Heart right ventricle (tissue), 16 donors: ENCODE data around the gene ODR4. TPM values are rescaled to one million over a fixed set of nuclear protein-coding genes. Genes with fewer than 3 reads are reported as not detected.

Source experiments
- ATAC-seq, 8 donors: fragments of 200-7000 bp; cut with Tn5 transposase; one replicate each; pipeline ENCODE4 v1.9.1; 2020; ENCODE audit warnings: mild to moderate bottlenecking in 8 of 8, moderate library complexity in 8 of 8, moderate number of reproducible peaks in 1 of 8
- DNase-seq, 2 donors: peaks; one replicate each; pipeline ENCODE4 v3.0.0-alpha.2; 2020
- H3K27ac ChIP-seq, 10 donors: fragments of 200-600 bp; sonication (generic) in 2 of 10; one replicate each; pipeline versions ENCODE4 v1.5.0 to v1.8.0; 2020 to 2022; ENCODE audit warnings: mild to moderate bottlenecking in 3 of 10
- H3K27me3 ChIP-seq, 7 donors: fragments of 200-600 bp; one replicate each; pipeline ENCODE4 v1.8.0; 2021 to 2022; ENCODE audit warnings: mild to moderate bottlenecking in 2 of 7
- H3K36me3 ChIP-seq, 9 donors: fragments of 200-600 bp; sonication (generic) in 1 of 9; one replicate each; pipeline versions ENCODE4 v1.5.0 to v1.8.0; 2020 to 2022; ENCODE audit warnings: mild to moderate bottlenecking in 2 of 9
- H3K4me1 ChIP-seq, 9 donors: fragments of 200-600 bp; sonication (generic) in 1 of 9; one replicate each; pipeline versions ENCODE4 v1.5.0 to v1.8.0; 2020 to 2022; ENCODE audit warnings: mild to moderate bottlenecking in 4 of 9
- H3K4me3 ChIP-seq, 10 donors: fragments of 200-600 bp; sonication (generic) in 2 of 10; one replicate each; pipeline versions ENCODE4 v1.5.0 to v1.8.0; 2020 to 2022; ENCODE audit warnings: mild to moderate bottlenecking in 7 of 10, moderate library complexity in 2 of 10
- H3K9me3 ChIP-seq, 11 donors: fragments of 200-600 bp in 10 of 11; sonication (generic) in 2 of 11; one replicate each; pipeline versions ENCODE4 v1.5.0 to v1.8.0; 2013 to 2022; ENCODE audit warnings: mild to moderate bottlenecking in 2 of 11, control low read depth in 1 of 11, moderate library complexity in 1 of 11
- WGBS, 2 donors: extraction: QIAGEN DNeasy Blood & Tissue Kit; methylation state at CpG; one replicate each; pipeline ENCODE4 v1.1.7; 2013; ENCODE audit warnings: inconsistent platforms in 1 of 2; 5-methylcytosine and 5-hydroxymethylcytosine counted together
- intact Hi-C, 10 donors: fragments of 100-400 bp; cut with DNase I; formaldehyde crosslinking; loops; one replicate each; pipeline versions ENCODE4 v1.11.1 to v1.14.2; 2022
- polyA plus RNA-seq, 2 donors: library from polyadenylated mRNA; stranded (reverse); fragments of 200-250 nt; gene quantifications; one replicate each; pipeline ENCODE4 v1.2.3, GENCODE V29; 2013
- total RNA-seq, 10 donors: library from RNA; stranded (reverse); fragmentation: NEBNext Ultra II Directional in 3 of 10; extraction: Animal tissue kit (Norgen Biotek cat#: 25700) in 3 of 10; gene quantifications; one replicate each; pipeline versions ENCODE4 v1.2.1 to v1.2.4, GENCODE V29; 2021 to 2023
- TF ChIP-seq, protein P1 (sequence below), 9 donors: fragments of 200-600 bp; sonication (generic) in 2 of 9; IDR thresholded peaks; one replicate each; pipeline versions ENCODE4 v1.5.0 to v1.8.0; 2021 to 2022; ENCODE audit warnings: antibody characterized with exemption in 9 of 9, mild to moderate bottlenecking in 5 of 9, moderate library complexity in 1 of 9
- donor health status: Arrhythmogenic right ventricular cardiomyopathy.
- donor health status: ischemic (EF 13 %, LVEDD 7.1; RV severe dilation, severe dysfunction).
- donor health status: healthy with polysubstance abuse.
- donor health status: DM: no; HTN: yes; CAD: no.
- donor health status: DM: no; HTN: no; CAD: no.
- donor health status: ischemic (EF 25% LVEDD 6.9; RV normal size, moderate dysfunction).
- donor health status: ischemic (EF 25% LVEDD 5.7; RV mildly dilated, moderate dysfunction).
- donor health status: healthy.
- donor health status: DM: yes; HTN: yes; CAD: no.
- donor health status: Ischemic cardiomyopathy.
- donor health status: ischemic (EF 35%, LVEDD 5.7; RV mildly dilated, moderate dysfunction).
- donor health status: nonischemic (EF 11% LVEDD 7.7; RV severe dilation, severe dysfunction).
- donor health status: DM: yes; HTN: yes; CAD: no.
- donor health status: PGD.
- donor health status: ischemic (EF 29% LVEDD 5.4; RV normal size, mild dysfunction).
- donor health status: nonischemic (EF 23%, LVEDD 6.1; RV moderate dilation, normal function).

Gene ODR4
- total and polyA plus RNA-seq, 12 donors, result 9.4 to 19.0 (median 11.1) TPM

DNA sequence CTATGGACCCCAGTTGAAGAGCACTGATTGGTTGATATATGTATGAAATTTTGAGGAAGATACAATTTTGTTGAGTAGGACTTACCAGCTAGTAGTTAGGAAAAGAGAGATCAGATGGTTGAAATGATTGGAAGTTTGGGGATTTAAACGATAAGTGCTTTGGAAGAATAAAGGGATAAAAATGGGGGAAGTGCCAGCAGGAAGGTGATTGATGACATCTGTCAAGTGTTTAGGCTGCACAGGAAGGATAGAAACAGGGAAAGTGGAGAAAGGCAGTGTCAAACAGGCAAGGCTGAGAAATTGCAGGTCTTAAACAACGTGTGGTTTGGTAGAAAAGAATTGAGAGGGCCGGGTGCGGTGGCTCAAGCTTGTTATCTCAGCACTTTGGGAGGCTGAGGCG is 62.9 kb downstream of the ODR4 start:
- peaks cover 0 to 22% (median 0%) of the 10 kb centered on the region in 9 donors for H3K4me1 ChIP-seq
- H3K4me3 ChIP-seq, result no peak overlapping the region
- no peaks in the 10 kb centered on the region for H3K9me3 ChIP-seq
- DNase-seq, result no peak
- H3K36me3 ChIP-seq, result peaks cover 0 to 10% (median 0%) of the 10 kb centered on the region in 9 donors
- no peak overlapping the region for H3K27ac ChIP-seq
- no peak for ATAC-seq
- intact Hi-C loops, result no loop called here
- no peaks in the 10 kb centered on the region for H3K27me3 ChIP-seq
- TF ChIP-seq, protein P1, sequence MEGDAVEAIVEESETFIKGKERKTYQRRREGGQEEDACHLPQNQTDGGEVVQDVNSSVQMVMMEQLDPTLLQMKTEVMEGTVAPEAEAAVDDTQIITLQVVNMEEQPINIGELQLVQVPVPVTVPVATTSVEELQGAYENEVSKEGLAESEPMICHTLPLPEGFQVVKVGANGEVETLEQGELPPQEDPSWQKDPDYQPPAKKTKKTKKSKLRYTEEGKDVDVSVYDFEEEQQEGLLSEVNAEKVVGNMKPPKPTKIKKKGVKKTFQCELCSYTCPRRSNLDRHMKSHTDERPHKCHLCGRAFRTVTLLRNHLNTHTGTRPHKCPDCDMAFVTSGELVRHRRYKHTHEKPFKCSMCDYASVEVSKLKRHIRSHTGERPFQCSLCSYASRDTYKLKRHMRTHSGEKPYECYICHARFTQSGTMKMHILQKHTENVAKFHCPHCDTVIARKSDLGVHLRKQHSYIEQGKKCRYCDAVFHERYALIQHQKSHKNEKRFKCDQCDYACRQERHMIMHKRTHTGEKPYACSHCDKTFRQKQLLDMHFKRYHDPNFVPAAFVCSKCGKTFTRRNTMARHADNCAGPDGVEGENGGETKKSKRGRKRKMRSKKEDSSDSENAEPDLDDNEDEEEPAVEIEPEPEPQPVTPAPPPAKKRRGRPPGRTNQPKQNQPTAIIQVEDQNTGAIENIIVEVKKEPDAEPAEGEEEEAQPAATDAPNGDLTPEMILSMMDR (IDR thresholded peaks at IDR 0.05), result no peak
- 48 to 67% methylated on average over 5 of the region's 5 CpGs for WGBS, 2 donors

DNA sequence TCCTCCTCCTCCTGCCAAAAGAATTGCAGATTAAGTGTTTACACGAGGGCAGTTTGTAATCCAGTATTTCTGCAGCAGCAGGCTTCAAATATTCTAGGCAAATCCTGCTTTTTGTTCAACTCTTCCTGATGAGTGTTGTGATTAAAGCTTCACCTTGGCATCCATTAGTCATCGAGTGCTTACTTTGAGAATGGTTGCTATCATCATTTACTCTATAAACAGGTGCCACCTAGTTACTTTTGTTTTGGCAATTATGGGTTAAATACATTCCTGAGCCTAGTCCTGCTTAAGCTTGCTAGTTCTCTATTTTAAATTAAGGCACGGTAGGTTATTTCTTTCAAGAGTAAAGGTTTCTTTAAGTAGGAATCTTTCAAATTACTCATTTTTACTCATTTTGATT is 64.9 kb downstream of the ODR4 start:
- no peak overlapping the region for H3K4me3 ChIP-seq
- no peaks in the 10 kb centered on the region for H3K9me3 ChIP-seq
- no peak for ATAC-seq
- peaks cover 0 to 10% (median 0%) of the 10 kb centered on the region in 9 donors for H3K36me3 ChIP-seq
- intact Hi-C loops, result no loop called here
- DNase-seq, result no peak
- no peak overlapping the region for H3K27ac ChIP-seq
- 59% methylated on average over 3 of the region's 3 CpGs for WGBS, 2 donors
- H3K27me3 ChIP-seq, result no peaks in the 10 kb centered on the region
- TF ChIP-seq, protein P1 (IDR thresholded peaks at IDR 0.05), result no peak
- peaks cover 0 to 22% (median 0%) of the 10 kb centered on the region in 9 donors for H3K4me1 ChIP-seq

DNA sequence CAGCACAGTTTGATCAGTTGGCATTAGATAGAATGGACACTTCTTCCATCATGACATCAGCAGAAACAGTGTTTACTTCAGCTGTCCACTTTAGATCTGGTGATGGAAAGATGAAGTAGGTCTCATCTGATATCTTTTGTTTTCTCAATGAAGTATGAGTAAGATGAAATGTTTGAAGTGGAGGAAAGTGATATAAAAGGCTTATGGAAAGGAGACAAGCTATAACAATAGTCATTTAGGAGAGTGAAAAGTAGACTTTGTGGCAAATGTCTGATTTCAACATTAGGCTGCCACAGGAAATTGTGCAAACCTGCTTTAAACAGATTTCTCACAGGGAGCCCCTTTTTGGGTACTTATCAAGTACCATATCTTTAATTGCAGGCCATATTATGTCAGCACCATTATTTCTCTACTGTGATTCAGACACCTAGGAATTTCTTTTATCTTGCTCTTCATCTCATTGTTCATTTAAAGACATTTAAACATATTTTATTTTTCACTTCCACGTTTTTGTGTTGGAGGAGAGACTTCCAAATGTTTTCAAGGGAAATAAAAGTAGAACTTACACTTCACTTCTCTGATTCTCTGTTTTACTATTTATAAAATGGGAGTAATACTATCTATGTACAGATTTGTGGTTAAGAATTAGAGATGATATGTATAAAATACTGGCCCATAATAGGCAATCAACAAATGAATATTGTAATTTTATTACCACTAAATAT is 67.2 kb downstream of the ODR4 start:
- Histone ChIP-seq H3K9me3 (no peaks in the 10 kb centered on the region), H3K4me3 (no peak overlapping the region), H3K36me3 (no peaks in the 10 kb centered on the region), H3K27ac (no peak overlapping the region), H3K27me3 (no peaks in the 10 kb centered on the region), H3K4me1 (peaks cover 0 to 22% (median 0%) of the 10 kb centered on the region in 9 donors)
- ATAC-seq (no peak), DNase-seq (no peak)
- intact Hi-C loops, result no loop called here
- 40 to 55% methylated on average over 1 of the region's 1 CpG for WGBS, 2 donors
- TF ChIP-seq, protein P1 (IDR thresholded peaks at IDR 0.05), result no peak

- no peak overlapping the region for H3K27ac ChIP-seq
- intact Hi-C loops, result no loop called here
- DNase-seq, result no peak
- 96 to 99% methylated on average over 2 of the region's 2 CpGs for WGBS, 2 donors
- H3K27me3 ChIP-seq, result no peaks in the 10 kb centered on the region
- TF ChIP-seq, protein P1 (IDR thresholded peaks at IDR 0.05), result no peak
- ATAC-seq, result no peak
- no peak overlapping the region for H3K4me3 ChIP-seq
- H3K4me1 ChIP-seq, result peaks cover 0 to 22% (median 0%) of the 10 kb centered on the region in 9 donors
- no peaks in the 10 kb centered on the region for H3K36me3 ChIP-seq
- H3K9me3 ChIP-seq, result no peaks in the 10 kb centered on the region
Measured at GRCh38 chr1:186443638-186444037, 68.0 kb downstream of the ODR4 start.
